T-cell (primary cell): ENCODE measurements around the gene APOBEC3C. TPM values are rescaled to one million over a fixed set of nuclear protein-coding genes. Genes with fewer than 3 reads are reported as not detected.
"Not testable (repeated sequence)": the region's sequence is repeated elsewhere in the genome, so short reads cannot be mapped to it uniquely, and the experiment has no call there.

ENCODE experiments used
- ATAC-seq, 4 experiments: fragments of 200-7000 bp in 3 of 4; fragments of 150-1000 bp in 1 of 4; cut with Tn5 transposase; replicated peaks in 1 of 4; 1 replicate in 3 of 4; 2 replicates in 1 of 4; pipeline ENCODE4 v1.10.0; 2021; ENCODE audit warnings: moderate library complexity in 3 of 4, mild to moderate bottlenecking in 2 of 4, moderate number of reproducible peaks in 1 of 4
- CTCF ChIA-PET, 2 donors: fragments of 300-600 bp; sonication (Branson Sonifier 250); formaldehyde crosslinking; loops; one replicate each; lab custom pipeline; 2022; ENCODE audit warnings: antibody characterized with exemption in 2 of 2; lab: Charles Lee
- POLR2A ChIA-PET, 2 donors: fragments of 300-600 bp; sonication (Branson Sonifier 250); formaldehyde crosslinking; loops; one replicate each; lab custom pipeline; 2022; ENCODE audit warnings: antibody characterized with exemption in 2 of 2; lab: Charles Lee
- DNase-seq, 35 experiments: peaks; one replicate each; pipeline versions ENCODE4 v3.0.0 to v3.0.0-alpha.2; 2013 to 2023
- H3K27ac ChIP-seq: one replicate; pipeline ENCODE4 v1.5.1; 2013; ENCODE audit warnings: low read length
- H3K27me3 ChIP-seq, 2 experiments: replicated peaks in 1 of 2; 1 replicate in 1 of 2; 2 replicates in 1 of 2; pipeline versions ENCODE4 v1.6.1 to v1.7.0; 2013; ENCODE audit warnings: low read length in 1 of 2, mixed read lengths in 1 of 2; ENCODE audit not compliant: control insufficient read depth in 2 of 2, insufficient read depth in 2 of 2; ENCODE audit errors: extremely low read depth in 1 of 2
- H3K36me3 ChIP-seq, 2 donors: 1 replicate in 1 of 2; 2 replicates in 1 of 2; pipeline versions ENCODE4 v1.6.1 to v1.7.0; 2013; ENCODE audit warnings: low read length in 1 of 2; ENCODE audit not compliant: control insufficient read depth in 2 of 2, insufficient read depth in 1 of 2; ENCODE audit errors: extremely low read depth in 1 of 2
- H3K4me1 ChIP-seq, 2 experiments: 1 replicate in 1 of 2; 2 replicates in 1 of 2; pipeline versions ENCODE4 v1.6.1 to v1.7.0; 2013; ENCODE audit warnings: low read length in 2 of 2, mixed read lengths in 1 of 2; ENCODE audit not compliant: insufficient read depth in 2 of 2, control insufficient read depth in 1 of 2; ENCODE audit errors: extremely low read depth in 1 of 2
- H3K4me3 ChIP-seq, 2 donors: 1 replicate in 1 of 2; 2 replicates in 1 of 2; pipeline versions ENCODE4 v1.5.1 to v1.7.0; 2013; ENCODE audit warnings: mild to moderate bottlenecking in 2 of 2, low read length in 1 of 2, moderate library complexity in 1 of 2; ENCODE audit not compliant: control insufficient read depth in 1 of 2; ENCODE audit errors: extremely low read depth in 1 of 2
- H3K9me3 ChIP-seq: 2 replicates; pipeline ENCODE4 v1.7.0; 2013
- H3K27ac Mint-ChIP-seq, 2 donors: one replicate each; pipeline ENCODE4 v1.8.0; 2020 to 2021; ENCODE audit warnings: mild to moderate bottlenecking in 2 of 2, mixed read lengths in 2 of 2
- H3K27me3 Mint-ChIP-seq, 2 donors: one replicate each; pipeline ENCODE4 v1.8.0; 2021 to 2022; ENCODE audit warnings: mixed read lengths in 2 of 2
- H3K36me3 Mint-ChIP-seq: one replicate; pipeline ENCODE4 v1.8.0; 2021; ENCODE audit warnings: mixed read lengths
- H3K4me1 Mint-ChIP-seq, 3 donors: one replicate each; pipeline ENCODE4 v1.8.0; 2020 to 2022; ENCODE audit warnings: mixed read lengths in 3 of 3, mild to moderate bottlenecking in 1 of 3
- H3K4me3 Mint-ChIP-seq, 3 donors: one replicate each; pipeline ENCODE4 v1.8.0; 2020 to 2022; ENCODE audit warnings: mild to moderate bottlenecking in 3 of 3, mixed read lengths in 3 of 3, moderate library complexity in 3 of 3
- H3K9me3 Mint-ChIP-seq, 3 donors: one replicate each; pipeline ENCODE4 v1.8.0; 2020 to 2022; ENCODE audit warnings: mixed read lengths in 3 of 3
- WGBS: methylation state at CpG from one replicate; pipeline ENCODE4 v1.1.5; 2013; ENCODE audit warnings: missing lambda C conversion rate; ENCODE audit not compliant: insufficient coverage; 5-methylcytosine and 5-hydroxymethylcytosine counted together
- total RNA-seq, 35 experiments: library from RNA in 6 of 35; stranded (reverse) in 6 of 35; fragments of 120-200 nt in 1 of 35; gene quantifications; one replicate each; pipeline versions ENCODE4 v1.2.1 to v1.2.4 and lab custom pipeline; 2013 to 2026

Gene APOBEC3C
- total RNA-seq, 5 donors from 2014 or later (not counting 1 experiment from before 2014, with no cell fraction given): 32.9 to 61.7 (median 52.1) TPM

DNA sequence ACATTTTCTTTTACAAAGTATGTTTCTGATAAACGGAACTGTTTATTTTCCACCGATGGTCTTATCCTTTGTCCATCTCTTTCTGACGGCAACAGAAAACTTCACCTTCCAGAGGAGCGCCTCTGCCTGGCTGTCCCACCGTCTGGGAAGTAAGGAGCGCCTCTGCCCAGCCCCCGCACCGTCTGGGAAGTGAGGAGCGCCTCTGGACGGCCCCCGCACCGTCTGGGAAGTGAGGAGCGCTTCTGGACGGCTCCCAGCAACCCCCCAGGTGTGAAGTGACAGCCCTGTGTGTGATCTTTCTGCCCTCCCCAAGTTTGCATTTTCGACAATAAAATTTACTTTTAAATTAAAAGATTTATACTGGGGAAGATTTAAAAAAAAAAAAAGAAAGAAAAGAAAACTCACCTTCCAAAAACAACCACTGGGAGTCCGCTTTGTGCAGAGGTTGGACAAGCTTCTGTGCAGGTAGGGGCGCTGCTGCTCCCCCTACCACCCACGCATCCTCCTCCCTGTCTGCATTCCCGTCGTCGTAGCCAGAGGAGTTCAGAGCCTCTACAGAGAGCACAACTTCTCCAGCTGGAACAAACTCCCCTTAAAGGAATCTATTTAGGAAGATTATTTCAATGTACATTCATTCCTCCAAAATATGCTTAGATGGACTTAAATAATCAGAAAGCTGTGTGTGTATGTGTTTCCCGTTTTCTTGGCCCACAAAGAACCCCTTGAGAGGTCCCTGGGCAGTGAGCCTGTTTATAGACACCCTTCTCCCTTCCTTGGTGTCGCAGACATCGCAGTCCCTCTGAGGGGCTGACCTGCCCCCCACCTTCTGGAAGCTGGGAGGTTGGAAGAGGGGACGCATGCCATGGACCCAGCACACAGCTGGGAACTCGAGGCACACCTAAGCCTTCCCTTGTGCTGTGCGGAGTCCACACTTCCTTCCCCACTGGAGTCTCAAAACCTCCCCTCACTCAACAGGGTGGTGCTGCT lies 32.8 kb upstream of the APOBEC3C start:
- no peak overlapping the region for H3K27ac ChIP-seq
- peak overlapping the region in 1 of 2 donors; percentile 11 for H3K27ac Mint-ChIP-seq

DNA sequence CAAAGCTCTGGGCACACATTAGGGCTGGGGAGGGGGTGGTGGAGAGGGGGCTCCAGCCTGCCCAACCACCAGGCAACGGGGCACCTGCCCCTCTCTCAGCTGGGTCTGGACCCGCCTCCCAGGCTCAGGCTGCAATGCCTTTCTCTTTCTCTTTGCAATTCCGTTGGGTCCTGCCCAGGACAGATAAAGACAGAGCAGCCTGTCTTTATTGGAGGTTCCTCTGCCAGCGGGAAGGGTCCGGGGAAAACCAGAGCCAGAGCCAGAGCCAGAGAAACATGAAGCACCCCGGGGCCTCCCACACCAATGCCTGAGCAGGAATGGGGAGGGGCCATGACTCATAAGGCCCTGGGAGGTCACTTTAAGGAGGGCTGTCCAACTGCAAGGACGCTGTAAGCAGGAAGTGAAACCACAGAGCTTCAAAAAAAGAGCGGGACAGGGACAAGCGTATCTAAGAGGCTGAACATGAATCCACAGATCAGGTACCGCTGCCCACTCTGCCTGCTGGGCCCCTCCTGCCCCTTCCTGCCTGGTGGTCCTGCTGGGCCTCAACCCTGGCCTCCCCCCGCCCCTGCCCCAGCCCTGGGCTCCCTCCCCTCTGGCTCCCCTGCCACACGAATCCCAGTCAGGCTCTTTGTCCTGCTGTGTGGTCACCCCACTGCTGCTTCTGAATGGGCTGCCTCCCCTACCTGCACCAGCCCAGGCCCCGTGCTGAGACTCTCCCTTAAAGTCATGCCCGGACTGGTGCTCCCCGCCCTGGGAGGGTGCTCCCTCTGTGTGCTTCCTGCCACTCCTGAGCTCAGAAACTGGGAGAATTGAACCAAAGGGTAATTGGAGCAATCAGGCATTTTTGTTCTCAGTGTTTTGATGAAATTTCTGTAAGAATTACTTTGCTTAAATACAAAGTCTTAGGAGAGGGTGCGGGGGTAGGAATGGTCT lies 31.8 kb upstream of the APOBEC3C start, which contains the start of gene APOBEC3B:
APOBEC3B (plus strand) TSS at position 356 of the 936 bp plus-strand sequence; CDS start at position 463, 107 bp downstream.
- Mint-ChIP-seq H3K4me1 (peaks cover 25 to 47% (median 36%) of the 10 kb centered on the region in 3 donors), H3K9me3 (peaks cover 0 to 3% (median 3%) of the 10 kb centered on the region in 3 donors), H3K27ac (peak within 1 kb of the TSS; percentile 61 to 78), H3K36me3 (no peaks in the 10 kb centered on the region), H3K4me3 (peak within 1 kb of the TSS; percentile 71 to 79 (median 79)), H3K27me3 (no peaks in the 10 kb centered on the region)
- Histone ChIP-seq H3K4me3 (peak within 1 kb of the TSS in 1 of 2 donors; percentile 36), H3K9me3 (no peaks in the 10 kb centered on the region), H3K27ac (no peak within 1 kb of the TSS), H3K27me3 (peaks cover 0 to 13% of the 10 kb centered on the region in 2 experiments), H3K4me1 (peaks cover 7 to 42% of the 10 kb centered on the region in 2 experiments), H3K36me3 (no peaks in the 10 kb centered on the region)
- POLR2A ChIA-PET: no interaction called here
- CTCF ChIA-PET: interaction anchor here in 1 of 2 donors (0.6 kb wide), 1 partner anchor 28 kb away, joined by 3 read pairs; no protein-coding TSS in a partner anchor
- 31% methylated on average over 15 of the region's 16 CpGs for WGBS
- DNase-seq (peak; percentile 22 to 76 (median 49)), ATAC-seq (peak; percentile 46 to 70 (median 54))

More for the DNA sequence above, 32.8 kb upstream of the APOBEC3C start:
- ATAC-seq: peak; percentile 5 to 26 (median 16)
- 63% methylated on average over 14 of the region's 27 CpGs for WGBS
- Mint-ChIP-seq H3K36me3 (no peaks in the 10 kb centered on the region), H3K4me1 (peaks cover 25 to 39% (median 35%) of the 10 kb centered on the region in 3 donors), H3K9me3 (peaks cover 0 to 3% (median 3%) of the 10 kb centered on the region in 3 donors), H3K27me3 (peaks cover 0 to 4% of the 10 kb centered on the region in 2 donors), H3K4me3 (peak overlapping the region; percentile 71 to 79 (median 79))
- Histone ChIP-seq H3K4me1 (peaks cover 7 to 39% of the 10 kb centered on the region in 2 experiments), H3K4me3 (peak overlapping the region in 1 of 2 donors; percentile 36), H3K9me3 (no peaks in the 10 kb centered on the region), H3K27me3 (peaks cover 0 to 13% of the 10 kb centered on the region in 2 experiments), H3K36me3 (no peaks in the 10 kb centered on the region)
- CTCF ChIA-PET: interaction anchor here (0.6 to 0.7 kb wide), 3 partner anchors 27 to 470 kb away, joined by 3 read pairs; no protein-coding TSS in a partner anchor
- POLR2A ChIA-PET: no interaction called here
- DNase-seq: peak in 3 of 35 experiments; percentile 24 to 33 (median 29)

DNA sequence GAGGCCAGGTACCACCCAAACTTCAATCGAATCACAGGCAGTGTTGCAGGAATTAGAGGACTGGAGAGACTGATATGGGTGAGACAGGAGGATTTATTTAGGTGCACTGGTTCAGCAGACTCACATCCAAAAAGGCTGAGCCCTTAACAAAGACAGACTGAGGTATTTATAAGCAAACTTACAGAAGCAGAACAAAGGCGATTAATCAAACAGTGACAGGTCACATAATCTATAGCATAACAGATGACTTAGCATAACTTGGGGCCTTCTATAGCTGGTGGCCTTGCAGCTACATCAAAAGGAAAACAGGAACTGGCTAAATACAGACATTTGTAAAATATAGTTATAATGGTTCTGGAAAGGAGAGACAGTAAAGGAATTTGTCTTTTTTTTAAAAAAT lies 29.8 kb upstream of the APOBEC3C start:
- CTCF ChIA-PET: interaction anchor here (0.7 to 1.0 kb wide), 3 partner anchors 10 to 45 kb away, joined by 3 to 6 read pairs (median 3); no protein-coding TSS in a partner anchor
- Mint-ChIP-seq H3K9me3 (peaks cover 0 to 3% (median 3%) of the 10 kb centered on the region in 3 donors), H3K4me3 (no peak overlapping the region), H3K36me3 (no peaks in the 10 kb centered on the region), H3K4me1 (peaks cover 26 to 64% (median 53%) of the 10 kb centered on the region in 3 donors), H3K27me3 (no peaks in the 10 kb centered on the region), H3K27ac (peak overlapping the region; percentile 16 to 65)
- no peak for DNase-seq
- POLR2A ChIA-PET: interaction anchor here (0.6 to 0.7 kb wide), 4 partner anchors 21 to 1246 kb away, joined by 3 to 7 read pairs (median 5); no protein-coding TSS in a partner anchor
- H3K27me3 ChIP-seq: peaks cover 0 to 6% of the 10 kb centered on the region in 2 experiments
- no peaks in the 10 kb centered on the region for H3K9me3 ChIP-seq
- no peak overlapping the region for H3K4me3 ChIP-seq
- H3K36me3 ChIP-seq: no peaks in the 10 kb centered on the region
- ATAC-seq: no peak
- peaks cover 7 to 55% of the 10 kb centered on the region in 2 experiments for H3K4me1 ChIP-seq
- 100% methylated on average over 1 of the region's 2 CpGs for WGBS
- peak overlapping the region; percentile 76 for H3K27ac ChIP-seq

DNA sequence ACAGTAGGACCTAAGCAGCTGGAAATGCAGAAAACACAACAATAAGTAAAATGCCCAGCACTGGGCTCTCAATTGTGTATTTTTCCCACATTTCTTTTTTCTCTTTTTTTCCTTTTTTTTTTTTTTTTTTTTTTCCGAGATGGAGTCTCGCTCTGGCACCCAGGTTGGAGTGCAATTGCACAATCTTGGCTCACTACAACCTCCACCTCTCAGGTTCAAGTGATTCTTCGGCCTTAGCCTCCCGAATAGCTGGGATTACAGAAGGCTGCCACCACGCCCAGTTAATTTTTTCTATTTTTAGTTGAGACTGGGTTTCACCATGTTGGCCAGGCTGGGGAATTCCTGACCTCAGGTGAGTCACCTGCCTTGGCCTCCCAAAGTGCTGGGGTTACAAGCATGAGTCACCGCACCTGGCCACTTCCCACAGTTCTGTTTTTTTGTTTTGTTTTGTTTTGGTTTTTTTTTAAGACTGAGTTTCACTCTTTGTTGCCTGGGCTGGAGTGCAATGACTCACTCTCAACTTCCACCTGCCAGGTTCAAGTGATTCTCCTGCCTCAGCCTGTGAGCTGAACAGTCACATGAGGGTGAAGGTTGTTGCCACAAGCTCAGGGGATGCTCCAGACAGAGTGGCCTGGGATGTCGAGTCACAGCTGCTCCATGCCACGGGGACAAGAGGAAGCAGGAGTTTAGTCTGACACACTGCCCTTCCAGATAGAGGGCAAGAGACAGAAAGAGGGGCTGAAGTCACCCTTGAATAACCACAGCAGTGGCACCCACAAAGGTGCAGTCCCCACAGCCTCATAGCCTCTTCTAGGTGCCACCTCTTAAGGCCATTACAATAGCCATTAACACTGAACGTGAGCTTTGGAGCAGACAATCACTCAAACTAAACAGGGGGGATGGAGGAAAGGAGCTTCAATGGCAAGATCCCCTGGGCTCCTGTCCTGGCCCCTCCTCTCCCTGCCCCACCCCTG lies 29.0 kb upstream of the APOBEC3C start:
- not testable (repeated sequence) for H3K36me3 Mint-ChIP-seq, H3K9me3 ChIP-seq, H3K27me3 ChIP-seq, H3K27me3 Mint-ChIP-seq, H3K9me3 Mint-ChIP-seq, H3K4me3 ChIP-seq, H3K36me3 ChIP-seq
- H3K27ac ChIP-seq: peak overlapping the region; percentile 76
- H3K4me1 ChIP-seq: peaks cover 8 to 64% of the 10 kb centered on the region in 2 experiments
- Mint-ChIP-seq H3K4me3 (peak overlapping the region; percentile 5 to 51 (median 45)), H3K4me1 (peaks cover 33 to 71% (median 59%) of the 10 kb centered on the region in 3 donors), H3K27ac (peak overlapping the region; percentile 94 to 95)
- POLR2A ChIA-PET: interaction anchor here (0.6 to 0.7 kb wide), 3 partner anchors 403 to 1246 kb away, joined by 3 to 7 read pairs (median 3); no protein-coding TSS in a partner anchor
- DNase-seq (peak; percentile 37 to 85 (median 64)), ATAC-seq (peak; percentile 72 to 79 (median 78))
- CTCF ChIA-PET: interaction anchor here (0.6 to 0.7 kb wide), 7 partner anchors 11 to 925 kb away, joined by 3 to 16 read pairs (median 7); no protein-coding TSS in a partner anchor
- WGBS: 29% methylated on average over 5 of the region's 9 CpGs

DNA sequence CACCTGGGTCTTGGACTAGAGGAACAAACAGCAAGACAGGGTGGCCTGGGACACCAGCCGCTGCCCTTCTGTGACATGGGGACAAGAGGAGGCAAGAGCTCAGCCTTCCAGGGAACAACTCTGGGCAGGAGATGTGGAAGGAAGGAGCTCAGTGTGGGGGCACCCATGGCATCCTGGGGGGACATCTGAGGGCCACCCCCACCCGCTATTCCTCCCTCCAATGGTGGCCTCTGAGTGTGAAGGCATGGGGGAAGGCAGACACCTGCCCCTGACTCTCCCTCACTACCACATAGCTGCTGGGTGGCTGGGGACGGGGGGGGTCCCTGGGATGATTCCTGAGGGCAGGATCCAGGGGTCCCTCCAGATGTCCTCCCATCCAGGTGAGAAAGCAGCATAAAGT lies 27.4 kb upstream of the APOBEC3C start:
- no peaks in the 10 kb centered on the region for H3K27me3 Mint-ChIP-seq
- H3K4me3 Mint-ChIP-seq: no peak overlapping the region
- CTCF ChIA-PET: no interaction called here
- no peak overlapping the region for H3K4me3 ChIP-seq
- peaks cover 0 to 2% of the 10 kb centered on the region in 2 experiments for H3K27me3 ChIP-seq
- no peaks in the 10 kb centered on the region for H3K9me3 ChIP-seq
- POLR2A ChIA-PET: interaction anchor here in 1 of 2 donors (0.6 kb wide), 1 partner anchor 330 kb away, joined by 3 read pairs; no protein-coding TSS in a partner anchor
- DNase-seq: no peak
- H3K4me1 Mint-ChIP-seq: peaks cover 28 to 69% (median 57%) of the 10 kb centered on the region in 3 donors
- H3K9me3 Mint-ChIP-seq: peaks cover 0 to 3% (median 3%) of the 10 kb centered on the region in 3 donors
- no peaks in the 10 kb centered on the region for H3K36me3 ChIP-seq
- H3K36me3 Mint-ChIP-seq: no peaks in the 10 kb centered on the region
- ATAC-seq: no peak
- H3K4me1 ChIP-seq: peaks cover 7 to 58% of the 10 kb centered on the region in 2 experiments
- H3K27ac ChIP-seq: no peak overlapping the region
- WGBS: 100% methylated on average over 2 of the region's 3 CpGs
- H3K27ac Mint-ChIP-seq: no peak overlapping the region
